K562 (cell line): Measurements from ENCODE around the gene COL5A1. TPM values are rescaled to one million over a fixed set of nuclear protein-coding genes. Genes with fewer than 3 reads are reported as not detected.

Experiments used
- ATAC-seq: fragments of 200-7000 bp; cut with Tn5 transposase; 3 replicates; pipeline ENCODE4 v1.9.1; 2020; ENCODE audit warnings: moderate library complexity
- BruUV-seq: library from RNA; stranded (reverse); fragments of 400-500 nt; replicated peaks from 2 replicates; lab custom pipeline; 2021; lab: Mats Ljungman, UMichigan
- CTCF ChIA-PET: fragments of 300-600 bp; formaldehyde crosslinking; extraction: SDS; loops from one replicate; lab custom pipeline; 2021; ENCODE audit warnings: low intra/inter-chr PET ratio; lab: Yijun Ruan, JAX
- POLR2A ChIA-PET: fragments of 300-600, 350-650 bp; sonication (Branson Sonifier 250); formaldehyde crosslinking; extraction: SDS; loops from one replicate; lab custom pipeline; 2021; ENCODE audit warnings: antibody characterized with exemption, inconsistent platforms; lab: Yijun Ruan, JAX
- DNase-seq, 4 experiments: peaks; one replicate each; pipeline versions ENCODE4 v3.0.0 to v3.0.0-alpha.2; 2011 to 2018; ENCODE audit warnings: low spot score in 3 of 4, mixed read lengths in 3 of 4; ENCODE audit errors: extremely low read depth in 1 of 4
- FAIRE-seq: peaks from 2 replicates; lab custom pipeline; 2011; peaks lifted over from hg19 to GRCh38; lab: Jason Lieb, UNC
- H2AFZ ChIP-seq: 2 replicates; pipeline ENCODE4 v1.6.0; 2011; ENCODE audit warnings: low read depth, low read length, control low read depth, inconsistent platforms
- H3K27ac ChIP-seq: fragments of 200-600 bp; 3 replicates; pipeline ENCODE4 v1.8.0; 2011; ENCODE audit warnings: low read depth, mild to moderate bottlenecking, control low read depth, inconsistent platforms, low read length, moderate library complexity, mixed read lengths; ENCODE audit errors: extremely low read depth
- H3K27me3 ChIP-seq, 2 experiments: fragments of 300-600 bp in 1 of 2; 2 replicates in 1 of 2; 3 replicates in 1 of 2; pipeline versions ENCODE4 v1.6.0 to v1.8.0; 2011; ENCODE audit warnings: inconsistent platforms in 2 of 2, low read length in 2 of 2, mild to moderate bottlenecking in 1 of 2, mixed read lengths in 1 of 2, moderate library complexity in 1 of 2; ENCODE audit not compliant: control insufficient read depth in 2 of 2, insufficient read depth in 2 of 2
- H3K36me3 ChIP-seq: fragments of 300-600 bp; 3 replicates; pipeline ENCODE4 v1.8.0; 2011; ENCODE audit warnings: mild to moderate bottlenecking, low read length, inconsistent platforms; ENCODE audit not compliant: control insufficient read depth, insufficient read depth
- H3K4me1 ChIP-seq, 2 experiments: fragments of 200-600 bp in 1 of 2; replicated peaks in 1 of 2; 2 replicates in 1 of 2; 3 replicates in 1 of 2; pipeline versions ENCODE4 v1.5.1 to v1.8.0; 2011; ENCODE audit warnings: inconsistent platforms in 2 of 2, low read length in 2 of 2, mild to moderate bottlenecking in 1 of 2, mixed read lengths in 1 of 2, moderate library complexity in 1 of 2; ENCODE audit not compliant: control insufficient read depth in 2 of 2, insufficient read depth in 2 of 2
- H3K4me2 ChIP-seq: 2 replicates; pipeline ENCODE4 v1.6.1; 2011; ENCODE audit warnings: low read length, control low read depth, inconsistent platforms, mixed read lengths; ENCODE audit not compliant: insufficient read depth
- H3K4me3 ChIP-seq: fragments of 200-600 bp; sonication (generic), shearing (Covaris generic); 2 replicates; pipeline ENCODE4 v1.5.1; 2016; ENCODE audit warnings: control low read depth, inconsistent platforms
- H3K79me2 ChIP-seq: fragments of 200-600 bp; 3 replicates; pipeline ENCODE4 v1.8.0; 2011; ENCODE audit warnings: low read length, inconsistent platforms; ENCODE audit not compliant: control insufficient read depth, insufficient read depth
- H3K9ac ChIP-seq, 2 experiments: 2 replicates each; pipeline versions ENCODE4 v1.6.0 to v1.6.1; 2011; ENCODE audit warnings: low read depth in 2 of 2, low read length in 2 of 2, control low read depth in 1 of 2, inconsistent platforms in 1 of 2, mild to moderate bottlenecking in 1 of 2, mixed read lengths in 1 of 2; ENCODE audit not compliant: insufficient read depth in 1 of 2
- H3K9me1 ChIP-seq: one replicate; pipeline ENCODE4 v1.6.0; 2011; ENCODE audit warnings: inconsistent platforms, mild to moderate bottlenecking, low read length, moderate library complexity; ENCODE audit not compliant: control insufficient read depth, insufficient read depth
- H3K9me3 ChIP-seq: replicated peaks from 2 replicates; pipeline ENCODE4 v1.5.1; 2011; ENCODE audit warnings: low read depth, low read length, inconsistent platforms; ENCODE audit not compliant: control insufficient read depth, insufficient read depth
- H4K20me1 ChIP-seq: replicated peaks from 2 replicates; pipeline ENCODE4 v1.6.1; 2011; ENCODE audit warnings: low read length, inconsistent platforms, mixed read lengths; ENCODE audit not compliant: control insufficient read depth, insufficient read depth
- KLF6 ChIP-seq: fragments of 250-450 bp; sonication (Bioruptor Pico); IDR thresholded peaks from 2 replicates; pipeline ENCODE4 v1.4.0; 2020; ENCODE audit warnings: mild to moderate bottlenecking, moderate library complexity, borderline replicate concordance
- LEF1 ChIP-seq: fragments of 450-650 bp; IDR thresholded peaks from 2 replicates; pipeline ENCODE4 v1.6.1; 2016; ENCODE audit warnings: mild to moderate bottlenecking
- MLX ChIP-seq, 2 experiments: fragments of 450-650 bp in 1 of 2; sonication (generic) in 1 of 2; formaldehyde crosslinking; conservative IDR thresholded peaks; 2 replicates each; pipeline versions ENCODE4 v1.4.0 to v1.8.1; 2020 to 2022; ENCODE audit warnings: mild to moderate bottlenecking in 1 of 2, missing genetic modification reagents in 1 of 2
- PRDM10 ChIP-seq: fragments of 450-650 bp; IDR thresholded peaks from 2 replicates; pipeline ENCODE4 v1.6.1; 2018; ENCODE audit not compliant: partially characterized antibody
- PTBP1 ChIP-seq: fragments of 200-400 bp; formaldehyde crosslinking; IDR thresholded peaks from 2 replicates; pipeline ENCODE4 v1.6.1; 2017; ENCODE audit warnings: low read depth, low read length
- RBM17 ChIP-seq: fragments of 200-400 bp; formaldehyde crosslinking; IDR thresholded peaks from 2 replicates; pipeline ENCODE4 v1.6.1; 2017; ENCODE audit warnings: low read depth, mild to moderate bottlenecking, low read length, borderline replicate concordance
- STAT6 ChIP-seq: sonication (generic); formaldehyde crosslinking; IDR thresholded peaks from 2 replicates; pipeline ENCODE4 v1.8.1; 2023; ENCODE audit warnings: mild to moderate bottlenecking, missing genetic modification reagents
- ZNF764 ChIP-seq: fragments of 250-450 bp; sonication (Bioruptor Pico); IDR thresholded peaks from 2 replicates; pipeline ENCODE4 v1.4.0; 2020; ENCODE audit warnings: low read depth, mild to moderate bottlenecking, moderate library complexity
- ZNF780A ChIP-seq: fragments of 250-450 bp; sonication (Bioruptor Pico); IDR thresholded peaks from 2 replicates; pipeline ENCODE4 v1.5.0; 2021; ENCODE audit warnings: mild to moderate bottlenecking
- ZZZ3 ChIP-seq: fragments of 450-650 bp; IDR thresholded peaks from 2 replicates; pipeline ENCODE4 v1.6.1; 2016; ENCODE audit warnings: antibody characterized with exemption, mild to moderate bottlenecking, moderate library complexity
- WGBS: fragments of 100-300 bp; shearing (Covaris generic); methylation state at CpG from one replicate; pipeline ENCODE4 v1.1.6; 2016; ENCODE audit warnings: low coverage, mixed read lengths; ENCODE audit not compliant: insufficient coverage; ENCODE audit errors: missing lambda C conversion rate; 5-methylcytosine and 5-hydroxymethylcytosine counted together
- in situ Hi-C: fragments of 300-500 bp; cut with MboI; formaldehyde crosslinking; loops from 4 replicates; pipeline ENCODE4 v1.15.0; 2018; ENCODE audit warnings: inconsistent platforms, mixed read lengths
- intact Hi-C: fragments of 100-400 bp; cut with micrococcal nuclease; formaldehyde crosslinking; loops from 2 replicates; pipeline ENCODE4 v1.14.2; 2022
- polyA plus RNA-seq, 8 experiments: library from polyadenylated mRNA; depleted of rRNA in 4 of 8; stranded (reverse) in 5 of 8; unstranded in 3 of 8; fragments of >200 nt; fragmentation: Nextera tagmentation in 2 of 8; fragmentation: Illumina TruSeq in 1 of 8; extraction: Ambion mirVana in 2 of 8; extraction: Trizol in 1 of 8; gene quantifications; 2 replicates each; pipeline versions ENCODE4 v1.2.1 to v1.2.3, GENCODE V29; 2011 to 2014; ENCODE audit warnings: inconsistent platforms in 1 of 8, missing spikeins in 1 of 8
- total RNA-seq, 7 experiments: library from RNA; depleted of rRNA in 6 of 7; stranded (reverse); fragments of >200 nt in 6 of 7; fragmentation: Illumina TruSeq in 2 of 7; extraction: Trizol in 2 of 7; gene quantifications; 2 replicates each; pipeline versions ENCODE4 v1.2.1 to v1.2.3, GENCODE V29; 2011 to 2021; ENCODE audit warnings: low replicate concordance in 1 of 7

Gene COL5A1
- total and polyA plus RNA-seq, 9 of the 15 experiments (the other 6 are each of a cell fraction or from before 2014, with no cell fraction given) = under 0.01 to 0.13 (median 0.04) TPM; not detected in 6

- Histone ChIP-seq H3K9me3 (no peaks in the 10 kb centered on the region), H3K4me2 (no peak overlapping the region), H3K4me1 (peaks cover 0 to 5% of the 10 kb centered on the region in 2 experiments; a peak in 1 of 5 replicates), H3K27ac (no peak overlapping the region), H3K9me1 (no peaks in the 10 kb centered on the region), H3K9ac (no peak overlapping the region), H4K20me1 (0 out of 2 replicates have a peak, but pooled peaks cover under 1% of the 10 kb centered on the region), H3K27me3 (peaks cover 7 to 70% of the 10 kb centered on the region in 2 experiments; a peak in 4 of 5 replicates), H3K79me2 (no peaks in the 10 kb centered on the region), H2AFZ (no peak overlapping the region), H3K36me3 (no peaks in the 10 kb centered on the region), H3K4me3 (no peak overlapping the region)
- ChIA-PET CTCF (no interaction called here), POLR2A (no interaction called here)
- intact Hi-C loops = no loop called here
- no TSS peak for BruUV-seq
- FAIRE-seq (no peak), ATAC-seq (no peak), DNase-seq (no peak)
- WGBS = 9% methylated on average over 23 of the region's 23 CpGs
- in situ Hi-C loops = no loop called here
- TF ChIP-seq PRDM10 (no peak), PTBP1 (no peak), LEF1 (no peak), ZNF764 (CRISPR knock-in tag) (no peak), MLX (CRISPR knock-in tag; conservative IDR thresholded peaks at IDR 0.05) (no peak), RBM17 (no peak), KLF6 (CRISPR knock-in tag) (no peak), STAT6 (CRISPR knock-in tag) (no peak), ZZZ3 (no peak), ZNF780A (CRISPR knock-in tag) (no peak)
These were observed 127.2 kb downstream of the COL5A1 start for GRCh38 chr9:134768709-134769351.
